Measurements from ENCODE around the gene BIN1.

BIN1 gene

GRCh38 chr2:127065299-127065939, 41.5 kb downstream of the BIN1 start:
- Histone ChIP-seq H3K4me3 (ENCODE audit: low read depth in 1 of 2, low read length in 2 of 2) (no peak overlapping the region), H3K27ac (ENCODE audit: low read length) (no peak overlapping the region), H3K79me2 (ENCODE audit: insufficient read depth, low read length) (no peaks in the 10 kb centered on the region), H3K9me3 (ENCODE audit: insufficient read depth, low read length, severe bottlenecking) (no peaks in the 10 kb centered on the region), H3K27me3 (ENCODE audit: insufficient read depth, low read length, poor library complexity) (no peaks in the 10 kb centered on the region), H3K36me3 (ENCODE audit: insufficient read depth, low read length) (no peaks in the 10 kb centered on the region), H4K20me1 (ENCODE audit: insufficient read depth, low read length) (0 out of 2 replicates have a peak, but pooled peaks cover 3% of the 10 kb centered on the region), H3K4me2 (ENCODE audit: insufficient read depth, low read length) (no peak overlapping the region), H3K9ac (ENCODE audit: low read depth, low read length) (no peak overlapping the region), H2AFZ (ENCODE audit: low read depth, low read length) (no peak overlapping the region), H3K4me1 (ENCODE audit: insufficient read depth, low read length) (no peaks in the 10 kb centered on the region)
- TF ChIP-seq EZH2 (IDR thresholded peaks at IDR 0.05; ENCODE audit: borderline replicate concordance, low read depth, low read length, severe bottlenecking) = no peak
- TF ChIP-seq, protein P1, sequence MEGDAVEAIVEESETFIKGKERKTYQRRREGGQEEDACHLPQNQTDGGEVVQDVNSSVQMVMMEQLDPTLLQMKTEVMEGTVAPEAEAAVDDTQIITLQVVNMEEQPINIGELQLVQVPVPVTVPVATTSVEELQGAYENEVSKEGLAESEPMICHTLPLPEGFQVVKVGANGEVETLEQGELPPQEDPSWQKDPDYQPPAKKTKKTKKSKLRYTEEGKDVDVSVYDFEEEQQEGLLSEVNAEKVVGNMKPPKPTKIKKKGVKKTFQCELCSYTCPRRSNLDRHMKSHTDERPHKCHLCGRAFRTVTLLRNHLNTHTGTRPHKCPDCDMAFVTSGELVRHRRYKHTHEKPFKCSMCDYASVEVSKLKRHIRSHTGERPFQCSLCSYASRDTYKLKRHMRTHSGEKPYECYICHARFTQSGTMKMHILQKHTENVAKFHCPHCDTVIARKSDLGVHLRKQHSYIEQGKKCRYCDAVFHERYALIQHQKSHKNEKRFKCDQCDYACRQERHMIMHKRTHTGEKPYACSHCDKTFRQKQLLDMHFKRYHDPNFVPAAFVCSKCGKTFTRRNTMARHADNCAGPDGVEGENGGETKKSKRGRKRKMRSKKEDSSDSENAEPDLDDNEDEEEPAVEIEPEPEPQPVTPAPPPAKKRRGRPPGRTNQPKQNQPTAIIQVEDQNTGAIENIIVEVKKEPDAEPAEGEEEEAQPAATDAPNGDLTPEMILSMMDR (IDR thresholded peaks at IDR 0.05; ENCODE audit: borderline replicate concordance, extremely low read depth, low read length, poor library complexity, severe bottlenecking) = no peak
- DNase-seq = no peak
- no peak for ATAC-seq (ENCODE audit: insufficient read depth, low read depth)

DNA sequence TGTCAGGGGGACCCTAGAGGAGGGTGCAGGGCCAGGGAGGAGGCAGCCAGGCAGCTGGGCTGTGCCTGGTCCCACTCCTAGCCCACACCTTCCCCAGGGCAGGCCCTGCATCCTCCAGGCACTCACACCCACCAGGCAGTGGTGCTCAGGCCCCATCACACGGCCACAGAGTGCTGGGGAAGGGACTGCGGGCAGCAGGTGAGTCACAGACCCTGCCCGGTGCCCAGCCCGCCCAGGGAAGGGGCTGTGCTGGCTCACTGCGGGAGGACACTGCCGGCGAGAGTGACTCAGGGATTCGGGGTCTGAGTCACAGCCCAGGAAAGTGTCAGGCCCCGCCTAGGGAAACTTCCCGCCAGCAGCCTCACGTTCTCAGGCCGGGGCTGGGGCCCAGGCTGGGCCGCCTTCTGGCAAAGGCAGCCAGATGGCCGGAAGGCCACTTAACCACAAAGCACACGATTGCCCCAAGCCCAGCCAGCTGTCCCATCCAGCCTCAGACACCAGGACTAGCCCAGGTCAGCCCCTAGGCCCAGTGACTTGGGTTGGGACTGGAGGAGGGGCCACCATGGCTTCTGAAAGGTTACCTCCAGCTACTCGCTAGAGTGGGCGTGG, 42.2 kb downstream of the BIN1 start:
- Histone ChIP-seq H3K4me3 (ENCODE audit: low read depth in 1 of 2, low read length in 2 of 2) (no peak overlapping the region), H3K9ac (ENCODE audit: low read depth, low read length) (no peak overlapping the region)

GRCh38 chr2:127063701-127064590, 43.0 kb downstream of the BIN1 start:
- Histone ChIP-seq H3K9ac (ENCODE audit: low read depth, low read length) (no peak overlapping the region), H3K4me2 (ENCODE audit: insufficient read depth, low read length) (no peak overlapping the region), H3K27me3 (ENCODE audit: insufficient read depth, low read length, poor library complexity) (no peaks in the 10 kb centered on the region), H3K27ac (ENCODE audit: low read length) (no peak overlapping the region), H2AFZ (ENCODE audit: low read depth, low read length) (no peak overlapping the region), H3K79me2 (ENCODE audit: insufficient read depth, low read length) (no peaks in the 10 kb centered on the region), H4K20me1 (ENCODE audit: insufficient read depth, low read length) (no peaks in the 10 kb centered on the region), H3K36me3 (ENCODE audit: insufficient read depth, low read length) (no peaks in the 10 kb centered on the region), H3K4me3 (ENCODE audit: low read depth in 1 of 2, low read length in 2 of 2) (no peak overlapping the region), H3K9me3 (ENCODE audit: insufficient read depth, low read length, severe bottlenecking) (no peaks in the 10 kb centered on the region), H3K4me1 (ENCODE audit: insufficient read depth, low read length) (no peaks in the 10 kb centered on the region)
- DNase-seq = no peak
- TF ChIP-seq, protein P1 (IDR thresholded peaks at IDR 0.05; ENCODE audit: borderline replicate concordance, extremely low read depth, low read length, poor library complexity, severe bottlenecking) = no peak
- no peak for TF ChIP-seq EZH2 (IDR thresholded peaks at IDR 0.05; ENCODE audit: borderline replicate concordance, low read depth, low read length, severe bottlenecking)
- no peak for ATAC-seq (ENCODE audit: insufficient read depth, low read depth)

More for the DNA sequence above, 42.2 kb downstream of the BIN1 start:
- H3K27ac ChIP-seq (ENCODE audit: low read length) = no peak overlapping the region
- no peaks in the 10 kb centered on the region for H3K79me2 ChIP-seq (ENCODE audit: insufficient read depth, low read length)
- no peaks in the 10 kb centered on the region for H3K4me1 ChIP-seq (ENCODE audit: insufficient read depth, low read length)
- no peak overlapping the region for H3K4me2 ChIP-seq (ENCODE audit: insufficient read depth, low read length)
- H3K36me3 ChIP-seq (ENCODE audit: insufficient read depth, low read length) = no peaks in the 10 kb centered on the region
- ATAC-seq (ENCODE audit: insufficient read depth, low read depth) = no peak
- no peaks in the 10 kb centered on the region for H3K27me3 ChIP-seq (ENCODE audit: insufficient read depth, low read length, poor library complexity)
- no peaks in the 10 kb centered on the region for H4K20me1 ChIP-seq (ENCODE audit: insufficient read depth, low read length)
- TF ChIP-seq EZH2 (IDR thresholded peaks at IDR 0.05; ENCODE audit: borderline replicate concordance, low read depth, low read length, severe bottlenecking) = no peak
- TF ChIP-seq, protein P1 (IDR thresholded peaks at IDR 0.05; ENCODE audit: borderline replicate concordance, extremely low read depth, low read length, poor library complexity, severe bottlenecking) = no peak
- H2AFZ ChIP-seq (ENCODE audit: low read depth, low read length) = no peak overlapping the region
- H3K9me3 ChIP-seq (ENCODE audit: insufficient read depth, low read length, severe bottlenecking) = no peaks in the 10 kb centered on the region
- no peak for DNase-seq

Data from DND-41 (cell line).